Measurements from ENCODE around the gene ACTR3C.
"Not testable (repeated sequence)": the region's sequence is repeated elsewhere in the genome, so short reads cannot be mapped to it uniquely, and the experiment has no call there.

GRCh38 chr7:150305903-150306284, 17.5 kb downstream of the ACTR3C start:
- not testable (repeated sequence) for TF ChIP-seq POLR2A, CTCF (IDR thresholded peaks at IDR 0.05)

Data from adrenal gland (tissue), 5 donors.